Cardiac fibroblast (primary cell): ENCODE measurements around the gene TGFBR3L.
"Not testable (repeated sequence)": the region's sequence is repeated elsewhere in the genome, so short reads cannot be mapped to it uniquely, and the experiment has no call there.

Experiments
- DNase-seq, 2 donors: peaks; one replicate each; pipeline versions ENCODE4 v3.0.0 to v3.0.0-alpha.2; 2010; ENCODE audit warnings: low read depth in 2 of 2
- H3K4me3 ChIP-seq, 2 donors: replicated peaks in 1 of 2; 1 replicate in 1 of 2; 2 replicates in 1 of 2; pipeline ENCODE4 v1.5.1; 2011; ENCODE audit warnings: low read depth in 2 of 2, low read length in 2 of 2, mild to moderate bottlenecking in 2 of 2, moderate library complexity in 1 of 2
- CTCF ChIP-seq: IDR thresholded peaks from one replicate; pipeline ENCODE4 v1.5.1; 2011; ENCODE audit warnings: low read depth, mild to moderate bottlenecking, low read length, inconsistent platforms

Gene TGFBR3L

GRCh38 chr19:7914099-7914498 is 531 bp upstream of the TGFBR3L start:
- TF ChIP-seq CTCF, result no peak
- no peak for DNase-seq
- H3K4me3 ChIP-seq, result no peak overlapping the region

GRCh38 chr19:7915250-7916102 is 846 bp downstream of the TGFBR3L start:
- DNase-seq, result no peak
- TF ChIP-seq CTCF, result no peak
- H3K4me3 ChIP-seq, result peak overlapping the region in 1 of 2 donors; percentile 40

- DNase-seq, result peak in 1 of 2 donors; percentile 30
- H3K4me3 ChIP-seq, result peak overlapping the region; percentile 17 to 40
Measured at GRCh38 chr19:7916103-7916954, 1.7 kb downstream of the TGFBR3L start.

GRCh38 chr19:7916955-7917266 is 2.3 kb downstream of the TGFBR3L start:
- no peak for TF ChIP-seq CTCF
- H3K4me3 ChIP-seq, result peak overlapping the region in 1 of 2 donors; percentile 40
- DNase-seq, result no peak

More at GRCh38 chr19:7916103-7916954, 1.7 kb downstream of the TGFBR3L start:
- TF ChIP-seq CTCF, result no peak

- H3K4me3 ChIP-seq, result peak overlapping the region in 1 of 2 donors; percentile 40
- peak; percentile 42 for TF ChIP-seq CTCF
- DNase-seq, result peak; percentile 56 to 67
Measured at GRCh38 chr19:7917267-7918061, 2.8 kb downstream of the TGFBR3L start.

- not testable (repeated sequence) for H3K4me3 ChIP-seq, DNase-seq
Measured at GRCh38 chr19:7918062-7918614, 3.5 kb downstream of the TGFBR3L start.
